GM12801 (cell line): ENCODE data around the gene KRT85.

Source experiments
- CTCF ChIP-seq: IDR thresholded peaks from one replicate; pipeline ENCODE4 v1.5.1; 2011; ENCODE audit warnings: control low read depth; ENCODE audit not compliant: insufficient read length; ENCODE audit errors: extremely low read depth

KRT85 gene

DNA sequence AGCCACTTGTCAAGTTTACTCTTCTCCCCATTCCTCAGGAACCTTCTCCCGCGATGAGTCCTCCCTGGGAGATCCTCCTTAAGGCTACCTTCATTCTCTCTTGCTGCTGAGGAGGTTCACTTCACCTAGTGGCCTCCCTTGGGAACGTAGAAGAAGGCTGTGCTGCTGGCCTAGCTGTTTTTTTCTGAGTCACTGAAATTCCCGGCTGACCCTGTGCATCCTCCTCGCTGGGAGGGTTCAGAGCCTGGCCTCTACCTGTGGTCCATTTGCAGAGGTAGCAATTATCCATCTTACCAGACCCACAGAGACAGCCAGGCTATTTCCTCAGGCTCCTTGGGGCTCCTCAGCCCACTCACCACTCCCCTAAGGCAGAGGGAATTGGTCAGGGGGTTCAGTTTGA is 34.2 kb upstream of the KRT85 start:
- no peak for TF ChIP-seq CTCF

- no peak for TF ChIP-seq CTCF
Observed at GRCh38 chr12:52400906-52401305, 33.6 kb upstream of the KRT85 start.

DNA sequence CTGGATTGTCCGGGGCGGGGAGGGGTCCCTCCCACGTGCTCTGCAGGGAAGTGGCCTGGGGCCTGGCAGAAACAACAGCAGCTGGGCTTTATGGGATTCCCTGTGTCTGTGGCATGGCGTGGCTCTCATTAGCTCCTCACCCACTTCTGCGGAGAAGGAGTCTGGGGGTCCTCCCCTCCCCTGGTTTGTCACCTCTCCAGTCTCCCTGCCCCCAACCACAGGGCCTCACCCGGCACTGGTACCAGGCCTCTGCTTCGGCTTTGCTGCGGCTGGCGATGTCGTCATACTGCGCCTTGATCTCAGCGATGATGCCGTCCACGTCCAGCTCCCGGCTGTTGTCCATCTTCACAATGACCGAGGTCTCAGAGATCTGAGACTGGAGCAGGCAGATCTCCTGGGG is 32.5 kb upstream of the KRT85 start:
- no peak for TF ChIP-seq CTCF

- TF ChIP-seq CTCF = no peak
Observed at GRCh38 chr12:52398176-52398575, 30.9 kb upstream of the KRT85 start.

- no peak for TF ChIP-seq CTCF
Observed at GRCh38 chr12:52396656-52397055, 29.4 kb upstream of the KRT85 start.

DNA sequence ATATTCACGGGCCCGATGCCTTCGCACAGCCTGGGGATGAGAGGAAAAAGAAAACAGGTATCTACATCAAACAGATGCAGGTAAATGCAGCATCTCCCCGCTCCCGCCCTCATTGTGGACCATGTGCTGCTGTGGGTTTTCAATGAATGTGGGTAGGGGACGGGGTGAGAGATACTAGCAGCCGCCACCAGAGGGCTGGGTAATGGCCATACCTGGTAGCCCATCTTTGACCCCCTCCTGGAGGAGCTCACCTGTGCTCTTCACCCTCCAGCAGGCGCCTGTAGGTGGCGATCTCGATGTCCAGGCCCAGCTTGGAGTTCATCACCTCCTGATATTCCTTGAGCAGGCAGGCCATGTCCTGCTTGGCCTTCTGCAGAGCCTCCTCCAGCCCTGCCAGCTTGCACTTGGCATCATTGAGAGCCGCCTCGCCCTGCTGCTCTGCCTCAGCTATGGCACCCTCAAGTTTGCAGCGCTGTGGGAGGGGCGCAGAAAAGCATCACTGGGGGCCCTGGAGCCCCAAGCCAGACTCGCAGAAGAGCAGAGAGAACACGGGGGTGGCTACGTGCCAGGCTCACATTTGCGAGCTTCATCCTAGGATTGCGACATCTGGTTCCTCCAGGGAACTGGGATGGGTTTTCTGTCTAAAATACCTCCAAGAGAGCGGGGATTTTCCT is 28.6 kb upstream of the KRT85 start:
- TF ChIP-seq CTCF = no peak

GRCh38 chr12:52394836-52395405 is 27.6 kb upstream of the KRT85 start:
- no peak for TF ChIP-seq CTCF
